Liver (tissue), 9 donors: ENCODE results near the gene MOV10L1. TPM values are rescaled to one million over a fixed set of nuclear protein-coding genes. Genes with fewer than 3 reads are reported as not detected.
A peak's percentile ranks its signal among the peaks of the same experiment; 100 is the strongest.

Source experiments
- DNase-seq: peaks from one replicate; pipeline ENCODE4 v3.0.0-alpha.2; 2017; ENCODE audit warnings: low spot score
- H3K27ac ChIP-seq, 2 donors: one replicate each; pipeline ENCODE4 v1.7.0; 2013; ENCODE audit warnings: inconsistent platforms in 2 of 2, low read length in 2 of 2, control low read depth in 1 of 2, low read depth in 1 of 2, mild to moderate bottlenecking in 1 of 2
- H3K27me3 ChIP-seq, 4 donors: one replicate each; pipeline versions ENCODE4 v1.6.1 to v1.7.0; 2013; ENCODE audit warnings: low read length in 3 of 4, inconsistent platforms in 1 of 4, mild to moderate bottlenecking in 1 of 4, moderate library complexity in 1 of 4; ENCODE audit not compliant: control insufficient read depth in 4 of 4, insufficient read depth in 4 of 4
- H3K36me3 ChIP-seq, 4 donors: one replicate each; pipeline versions ENCODE4 v1.6.1 to v1.7.0; 2013; ENCODE audit warnings: low read length in 3 of 4, mild to moderate bottlenecking in 3 of 4, low read depth in 1 of 4, moderate library complexity in 1 of 4; ENCODE audit not compliant: control insufficient read depth in 4 of 4, insufficient read depth in 3 of 4
- H3K4me1 ChIP-seq, 4 donors: one replicate each; pipeline versions ENCODE4 v1.6.1 to v1.7.0; 2013; ENCODE audit warnings: low read length in 3 of 4, mild to moderate bottlenecking in 3 of 4, moderate library complexity in 1 of 4; ENCODE audit not compliant: control insufficient read depth in 4 of 4, insufficient read depth in 4 of 4
- H3K4me3 ChIP-seq, 3 donors: one replicate each; pipeline versions ENCODE4 v1.6.1 to v1.7.0; 2013; ENCODE audit warnings: low read length in 3 of 3, control low read depth in 1 of 3, low read depth in 1 of 3, mild to moderate bottlenecking in 1 of 3
- H3K9ac ChIP-seq, 2 donors: one replicate each; pipeline ENCODE4 v1.7.0; 2013; ENCODE audit warnings: low read length in 2 of 2, mild to moderate bottlenecking in 2 of 2, moderate library complexity in 2 of 2, control low read depth in 1 of 2, low read depth in 1 of 2
- H3K9me3 ChIP-seq, 4 donors: one replicate each; pipeline versions ENCODE4 v1.6.1 to v1.7.0; 2013; ENCODE audit warnings: low read length in 3 of 4; ENCODE audit not compliant: control insufficient read depth in 4 of 4
- ATF3 ChIP-seq: IDR thresholded peaks from 2 replicates; pipeline ENCODE4 v1.6.1; 2016; ENCODE audit warnings: antibody characterized with exemption
- CTCF ChIP-seq: fragments of 150-350 bp; IDR thresholded peaks from 2 replicates; pipeline ENCODE4 v1.5.1; 2017; ENCODE audit warnings: improper control_type of control experiment, low read depth, low read length; ENCODE audit not compliant: missing input control
- EGR1 ChIP-seq, 2 donors: IDR thresholded peaks; 2 replicates each; pipeline ENCODE4 v1.6.1; 2016 to 2018; ENCODE audit warnings: antibody characterized with exemption in 2 of 2, low read depth in 2 of 2
- FOXA1 ChIP-seq: IDR thresholded peaks from 2 replicates; pipeline ENCODE4 v1.6.1; 2016; ENCODE audit warnings: antibody characterized with exemption
- FOXA2 ChIP-seq: IDR thresholded peaks from 2 replicates; pipeline ENCODE4 v1.6.1; 2016; ENCODE audit warnings: antibody characterized with exemption
- GABPA ChIP-seq, 2 donors: IDR thresholded peaks in 1 of 2; conservative IDR thresholded peaks in 1 of 2; 2 replicates each; pipeline ENCODE4 v1.6.1; 2016; ENCODE audit warnings: antibody characterized with exemption in 2 of 2, mild to moderate bottlenecking in 1 of 2, moderate library complexity in 1 of 2
- HNF4A ChIP-seq, 2 donors: conservative IDR thresholded peaks; 2 replicates each; pipeline ENCODE4 v1.6.1; 2016; ENCODE audit warnings: antibody characterized with exemption in 2 of 2, mild to moderate bottlenecking in 2 of 2
- JUND ChIP-seq, 2 donors: IDR thresholded peaks; 2 replicates each; pipeline ENCODE4 v1.6.1; 2016; ENCODE audit warnings: antibody characterized with exemption in 2 of 2
- MAX ChIP-seq: IDR thresholded peaks from 2 replicates; pipeline ENCODE4 v1.6.1; 2016; ENCODE audit warnings: antibody characterized with exemption
- NR2F2 ChIP-seq: IDR thresholded peaks from 2 replicates; pipeline ENCODE4 v1.6.1; 2016; ENCODE audit warnings: antibody characterized with exemption
- RAD21 ChIP-seq, 2 donors: IDR thresholded peaks; 2 replicates each; pipeline ENCODE4 v1.6.1; 2016; ENCODE audit warnings: antibody characterized with exemption in 2 of 2, mild to moderate bottlenecking in 2 of 2
- RXRA ChIP-seq, 2 donors: IDR thresholded peaks; 2 replicates each; pipeline ENCODE4 v1.6.1; 2017 to 2018; ENCODE audit warnings: antibody characterized with exemption in 2 of 2, mild to moderate bottlenecking in 1 of 2
- SP1 ChIP-seq: IDR thresholded peaks from 2 replicates; pipeline ENCODE4 v1.6.1; 2018; ENCODE audit warnings: antibody characterized with exemption, mild to moderate bottlenecking
- TAF1 ChIP-seq: conservative IDR thresholded peaks from 2 replicates; pipeline ENCODE4 v1.6.1; 2016; ENCODE audit warnings: antibody characterized with exemption, mild to moderate bottlenecking
- YY1 ChIP-seq: IDR thresholded peaks from 2 replicates; pipeline ENCODE4 v1.6.1; 2016; ENCODE audit warnings: antibody characterized with exemption, mild to moderate bottlenecking
- ZBTB33 ChIP-seq: IDR thresholded peaks from 2 replicates; pipeline ENCODE4 v1.6.1; 2016; ENCODE audit warnings: antibody characterized with exemption
- whole genome bisulfite sequencing: extraction: QIAGEN DNeasy Blood & Tissue Kit; methylation state at CpG from one replicate; pipeline ENCODE4 v1.1.7; 2013; 5-methylcytosine and 5-hydroxymethylcytosine counted together
- polyA plus RNA-seq, 2 donors: library from polyadenylated mRNA; stranded (reverse) in 1 of 2; unstranded in 1 of 2; fragments of 200-250 nt in 1 of 2; fragments of >200 nt in 1 of 2; fragmentation: Nextera tagmentation in 1 of 2; extraction: Ambion mirVana in 1 of 2; gene quantifications; one replicate each; pipeline versions ENCODE4 v1.2.1 to v1.2.3, GENCODE V29; 2013 to 2015
- total RNA-seq, 2 donors: library from RNA; depleted of rRNA; stranded (reverse); fragments of >200 nt; gene quantifications; one replicate each; pipeline ENCODE4 v1.2.3, GENCODE V29; 2014
- donor health status: healthy.
- donor health status: healthy.
- donor health status: healthy.
- donor health status: healthy.
- donor health status: healthy.

Gene MOV10L1
- total and polyA plus RNA-seq, 4 donors, result 0.07 to 0.47 (median 0.17) TPM

GRCh38 chr22:50194037-50194805 is 104.4 kb downstream of the MOV10L1 start (continued):
- TF ChIP-seq CTCF, result no peak
- no peak for TF ChIP-seq TAF1
- no peak for TF ChIP-seq GABPA (IDR thresholded peaks at IDR 0.05 in 1 of 2, conservative IDR thresholded peaks at IDR 0.05 in 1 of 2)
- TF ChIP-seq NR2F2, result no peak
- TF ChIP-seq RAD21 (IDR thresholded peaks at IDR 0.05), result no peak
- no peak for TF ChIP-seq FOXA2
- TF ChIP-seq ATF3, result no peak

- TF ChIP-seq FOXA1 (no peak), CTCF (no peak), SP1 (no peak), RXRA (IDR thresholded peaks at IDR 0.05) (no peak), HNF4A (conservative IDR thresholded peaks at IDR 0.05) (no peak), TAF1 (no peak), NR2F2 (no peak), GABPA (IDR thresholded peaks at IDR 0.05 in 1 of 2, conservative IDR thresholded peaks at IDR 0.05 in 1 of 2) (no peak), YY1 (no peak), JUND (IDR thresholded peaks at IDR 0.05) (no peak)
- H3K27ac ChIP-seq, result peak overlapping the region; percentile 28 to 34
- H3K36me3 ChIP-seq, result peaks cover 0 to 33% (median 1%) of the 10 kb centered on the region in 4 donors
- H3K27me3 ChIP-seq, result no peaks in the 10 kb centered on the region
- DNase-seq, result no peak
- 81% methylated on average over 18 of the region's 18 CpGs for WGBS
- no peaks in the 10 kb centered on the region for H3K9me3 ChIP-seq
- peaks cover 15 to 72% (median 50%) of the 10 kb centered on the region in 4 donors for H3K4me1 ChIP-seq
- no peak overlapping the region for H3K9ac ChIP-seq
- no peak overlapping the region for H3K4me3 ChIP-seq
Measured at GRCh38 chr22:50196256-50196655, 106.5 kb downstream of the MOV10L1 start.

GRCh38 chr22:50197000-50197800 is 107.4 kb downstream of the MOV10L1 start:
- Histone ChIP-seq H3K9me3 (no peaks in the 10 kb centered on the region), H3K9ac (no peak overlapping the region), H3K4me3 (no peak overlapping the region), H3K27ac (no peak overlapping the region), H3K27me3 (no peaks in the 10 kb centered on the region), H3K4me1 (peaks cover 15 to 70% (median 51%) of the 10 kb centered on the region in 4 donors), H3K36me3 (peaks cover 0 to 33% (median 1%) of the 10 kb centered on the region in 4 donors)
- DNase-seq, result no peak
- WGBS, result 90% methylated on average over 23 of the region's 23 CpGs
- TF ChIP-seq NR2F2 (no peak), FOXA2 (no peak), ZBTB33 (no peak), FOXA1 (no peak), CTCF (no peak), RAD21 (IDR thresholded peaks at IDR 0.05) (no peak), YY1 (no peak), MAX (no peak), ATF3 (no peak), TAF1 (no peak), SP1 (no peak), EGR1 (IDR thresholded peaks at IDR 0.05; ENCODE audit: low read depth in 2 of 2) (no peak)
